Breast epithelium (tissue), 3 donors: ENCODE measurements around the gene SHC1.

Experiments used
- CTCF ChIP-seq, 3 donors: fragments of 450-650 bp; IDR thresholded peaks; one replicate each; pipeline ENCODE4 v1.5.1; 2016 to 2017; ENCODE audit warnings: antibody characterized with exemption in 3 of 3, mild to moderate bottlenecking in 3 of 3, moderate library complexity in 3 of 3
- POLR2A ChIP-seq: fragments of 450-650 bp; IDR thresholded peaks from one replicate; pipeline ENCODE4 v1.6.1; 2016; ENCODE audit warnings: antibody characterized with exemption, mild to moderate bottlenecking, moderate library complexity

- TF ChIP-seq POLR2A (no peak), CTCF (IDR thresholded peaks at IDR 0.05) (peak; percentile 68 to 81 (median 80))
These were observed 28.4 kb upstream of the SHC1 start for GRCh38 chr1:154998818-154999570.
